OCI-LY3 (cell line): ENCODE results near the gene SPON1.

Experiments
- EZH2phosphoT487 ChIP-seq: fragments of 200-600 bp; shearing (Covaris generic); IDR thresholded peaks from 2 replicates; pipeline ENCODE4 v1.6.1; 2018; ENCODE audit warnings: antibody characterized with exemption, mixed run types, low read depth
- TF ChIP-seq, protein P1 (sequence below): fragments of 200-600, 300-600 bp; sonication (generic); IDR thresholded peaks from 2 replicates; pipeline ENCODE4 v1.5.1; 2014; ENCODE audit warnings: antibody characterized with exemption, low read length, low read depth

GRCh38 chr11:14185461-14185860 lies 222.9 kb downstream of the SPON1 start:
- TF ChIP-seq, protein P1, sequence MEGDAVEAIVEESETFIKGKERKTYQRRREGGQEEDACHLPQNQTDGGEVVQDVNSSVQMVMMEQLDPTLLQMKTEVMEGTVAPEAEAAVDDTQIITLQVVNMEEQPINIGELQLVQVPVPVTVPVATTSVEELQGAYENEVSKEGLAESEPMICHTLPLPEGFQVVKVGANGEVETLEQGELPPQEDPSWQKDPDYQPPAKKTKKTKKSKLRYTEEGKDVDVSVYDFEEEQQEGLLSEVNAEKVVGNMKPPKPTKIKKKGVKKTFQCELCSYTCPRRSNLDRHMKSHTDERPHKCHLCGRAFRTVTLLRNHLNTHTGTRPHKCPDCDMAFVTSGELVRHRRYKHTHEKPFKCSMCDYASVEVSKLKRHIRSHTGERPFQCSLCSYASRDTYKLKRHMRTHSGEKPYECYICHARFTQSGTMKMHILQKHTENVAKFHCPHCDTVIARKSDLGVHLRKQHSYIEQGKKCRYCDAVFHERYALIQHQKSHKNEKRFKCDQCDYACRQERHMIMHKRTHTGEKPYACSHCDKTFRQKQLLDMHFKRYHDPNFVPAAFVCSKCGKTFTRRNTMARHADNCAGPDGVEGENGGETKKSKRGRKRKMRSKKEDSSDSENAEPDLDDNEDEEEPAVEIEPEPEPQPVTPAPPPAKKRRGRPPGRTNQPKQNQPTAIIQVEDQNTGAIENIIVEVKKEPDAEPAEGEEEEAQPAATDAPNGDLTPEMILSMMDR: no peak
- TF ChIP-seq EZH2phosphoT487: no peak
